GM11168 (cell line): ENCODE data around the gene ZMYM4.

Experiments used
- in situ Hi-C: fragments of 300-500 bp; cut with MboI; formaldehyde crosslinking; loops from one replicate; pipeline ENCODE4 v1.12.0; 2022; ENCODE audit warnings: low sequenced_read_pairs; ENCODE audit not compliant: unreplicated experiment

Gene ZMYM4

DNA sequence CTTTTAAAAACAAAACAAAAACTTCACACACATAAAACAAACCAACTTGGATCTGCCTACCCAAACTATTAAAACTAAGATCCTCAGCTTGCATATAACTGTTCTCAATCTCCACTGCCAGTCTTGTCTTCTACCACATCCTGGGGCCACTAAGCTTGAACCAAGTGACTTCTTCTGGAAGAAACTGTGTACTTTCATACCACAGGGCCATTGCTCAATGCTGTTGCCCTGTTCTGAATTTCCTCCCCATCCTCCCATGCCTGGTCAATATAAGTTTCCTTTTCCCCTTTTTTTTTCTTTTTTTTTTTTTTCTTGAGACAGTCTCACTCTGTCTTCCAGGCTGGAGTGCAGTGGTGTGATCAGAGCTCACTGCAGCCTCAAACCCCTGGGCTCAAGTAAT, 178.8 kb downstream of the ZMYM4 start:
- in situ Hi-C loops = loop anchor here (10.0 kb wide), 1 partner anchor 118 kb away; no protein-coding TSS in a partner anchor

DNA sequence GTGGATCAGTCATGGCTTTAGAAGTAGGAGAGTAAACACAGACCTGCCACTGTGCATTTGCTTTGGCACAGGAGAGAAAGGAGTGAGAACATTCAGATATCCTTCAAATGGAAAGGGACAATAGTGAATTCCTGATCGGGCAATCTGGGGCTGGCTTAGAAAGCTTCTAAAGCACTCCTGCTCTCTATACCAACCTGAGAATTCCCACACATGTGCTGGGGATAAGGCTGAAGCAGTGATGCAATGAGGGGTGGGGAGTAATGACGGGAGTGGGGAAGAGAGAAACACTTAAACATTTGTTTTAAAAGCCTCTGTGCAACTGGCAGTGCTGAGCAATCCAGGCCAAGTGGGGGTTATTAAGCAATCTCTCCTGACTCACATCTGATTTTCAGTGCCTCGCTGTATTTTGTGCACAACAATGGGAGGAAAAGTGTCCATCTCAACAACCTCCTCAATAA, 179.9 kb downstream of the ZMYM4 start:
- in situ Hi-C loops = loop anchor here (10.0 kb wide), 1 partner anchor 116 kb away; no protein-coding TSS in a partner anchor

DNA sequence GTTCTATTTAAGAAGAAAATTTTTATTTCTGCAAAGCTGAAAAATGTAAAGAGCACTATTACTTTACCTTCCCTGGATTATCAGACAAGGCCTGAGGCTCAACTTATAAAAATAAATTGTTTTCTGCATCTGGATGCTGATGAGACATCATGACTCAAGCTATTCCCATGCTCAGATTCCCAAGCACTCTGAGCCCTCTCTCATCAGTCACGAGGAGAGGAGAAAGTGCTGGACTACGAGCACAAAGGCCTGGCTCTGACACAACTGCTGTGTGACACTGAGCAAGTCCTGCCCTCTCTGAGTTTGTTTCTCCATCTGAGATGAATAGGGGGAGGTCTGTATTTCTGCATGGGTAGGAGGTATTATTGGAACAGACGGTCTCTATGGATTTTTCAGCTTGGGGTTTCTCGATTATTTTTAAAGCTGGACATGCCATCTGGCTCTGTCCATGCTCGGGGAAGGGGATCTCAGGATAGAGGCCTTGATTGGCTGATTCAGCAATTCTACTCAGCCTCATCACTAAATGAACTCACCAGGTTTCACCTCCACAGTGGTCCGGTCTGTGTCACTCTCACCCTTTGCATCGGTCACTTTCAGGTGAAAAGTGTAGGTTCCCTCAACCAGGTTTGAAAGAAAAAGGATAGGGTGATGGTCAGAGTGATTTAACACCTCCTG, 181.0 kb downstream of the ZMYM4 start:
- in situ Hi-C loops = loop anchor here (10.0 to 25.0 kb wide), 2 partner anchors 115 to 263 kb away; partner anchors contain the start of gene C1orf216

DNA sequence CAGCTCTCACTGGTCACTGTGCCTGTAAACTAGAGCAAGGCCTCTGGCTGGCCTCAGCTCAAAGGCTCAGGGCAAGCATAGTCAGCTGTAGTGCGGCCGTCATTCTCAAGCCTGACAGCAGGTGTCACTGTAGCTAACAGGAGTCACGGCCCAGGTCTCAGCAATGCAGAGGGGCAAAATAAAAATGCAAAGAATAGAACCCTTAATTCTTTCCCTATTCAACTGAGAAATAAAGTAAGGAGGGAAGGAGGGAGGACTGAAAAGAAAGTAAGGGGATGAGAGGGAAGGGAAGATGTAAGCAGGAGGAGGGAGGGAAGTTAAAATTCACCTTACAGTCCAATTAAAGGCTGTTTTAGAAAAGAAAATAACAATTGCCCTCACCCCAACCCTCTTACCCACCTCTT, 182.6 kb downstream of the ZMYM4 start:
- in situ Hi-C loops = loop anchor here (25.0 kb wide), 1 partner anchor 261 kb away; the partner anchor contains the start of gene C1orf216

DNA sequence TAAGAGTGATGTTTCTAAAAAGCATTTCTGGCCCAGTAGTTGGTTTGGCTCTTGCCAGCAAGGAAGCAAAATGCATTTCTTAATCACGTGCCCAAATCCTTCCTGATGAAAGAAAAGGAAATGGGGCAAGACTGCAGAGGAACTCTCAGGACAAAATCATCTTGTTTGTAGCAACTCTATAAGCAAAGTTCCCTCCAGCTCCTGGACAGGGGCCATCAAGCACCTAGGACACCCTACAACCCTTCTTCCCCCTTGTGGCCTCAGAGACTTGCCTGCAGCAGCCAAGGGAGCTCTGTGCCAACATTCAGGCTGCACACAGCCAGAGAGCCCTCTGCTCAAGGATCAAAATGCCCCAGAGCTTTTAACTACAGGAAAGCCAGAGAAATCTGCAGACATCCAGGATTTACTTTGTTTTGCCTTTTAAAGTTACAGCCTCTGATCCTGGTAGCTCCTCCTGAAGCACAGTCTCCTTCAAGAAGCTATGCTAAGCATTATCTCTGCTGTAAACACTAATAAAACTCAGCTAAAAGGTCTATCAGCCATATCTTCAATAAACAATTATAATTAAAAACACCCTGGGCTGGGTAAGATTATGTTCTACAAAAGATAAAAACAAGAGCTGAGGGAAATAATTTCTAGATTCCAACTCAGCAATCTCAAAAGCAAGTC, 183.7 kb downstream of the ZMYM4 start:
- in situ Hi-C loops = loop anchor here (25.0 kb wide), 1 partner anchor 260 kb away; the partner anchor contains the start of gene C1orf216

DNA sequence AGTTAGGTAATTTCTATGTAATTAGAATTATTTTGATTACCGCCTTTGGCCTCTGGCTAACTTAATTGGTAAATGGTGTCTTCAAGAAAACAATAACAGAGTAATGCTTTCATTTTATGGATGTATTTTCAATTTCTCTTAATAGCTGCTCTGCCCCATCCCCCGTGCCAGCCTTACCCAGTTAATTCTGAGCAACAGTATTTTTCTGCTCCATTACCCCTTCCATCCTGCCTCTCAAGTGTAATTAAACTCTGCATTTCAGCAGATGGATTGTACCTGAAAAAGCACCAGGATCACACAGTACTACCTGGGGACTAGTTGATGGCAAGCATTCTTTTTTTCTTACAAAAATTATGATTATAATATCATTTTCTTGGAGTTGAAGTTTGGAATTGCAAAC, 184.5 kb downstream of the ZMYM4 start:
- in situ Hi-C loops = loop anchor here (25.0 kb wide), 1 partner anchor 259 kb away; the partner anchor contains the start of gene C1orf216

DNA sequence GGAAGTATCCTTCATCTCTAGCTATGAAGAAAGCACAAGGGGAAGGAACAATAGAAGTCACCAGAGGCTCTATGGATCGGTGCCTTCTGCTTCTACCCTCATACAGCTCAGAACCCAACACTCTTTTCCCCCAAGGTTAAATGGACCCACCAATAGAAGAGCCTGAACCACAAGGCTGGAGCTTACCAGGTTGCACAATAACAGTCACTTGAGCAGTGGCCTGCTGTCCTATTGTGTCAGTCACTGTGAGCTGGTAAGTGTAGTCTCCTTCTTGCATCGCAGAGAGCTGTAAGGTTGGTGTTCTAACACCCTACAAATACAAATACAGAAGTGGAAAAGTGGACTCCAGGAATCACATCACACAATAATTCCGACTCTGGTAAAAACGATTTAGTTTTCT, 185.7 kb downstream of the ZMYM4 start:
- in situ Hi-C loops = loop anchor here (25.0 kb wide), 1 partner anchor 258 kb away; the partner anchor contains the start of gene C1orf216

DNA sequence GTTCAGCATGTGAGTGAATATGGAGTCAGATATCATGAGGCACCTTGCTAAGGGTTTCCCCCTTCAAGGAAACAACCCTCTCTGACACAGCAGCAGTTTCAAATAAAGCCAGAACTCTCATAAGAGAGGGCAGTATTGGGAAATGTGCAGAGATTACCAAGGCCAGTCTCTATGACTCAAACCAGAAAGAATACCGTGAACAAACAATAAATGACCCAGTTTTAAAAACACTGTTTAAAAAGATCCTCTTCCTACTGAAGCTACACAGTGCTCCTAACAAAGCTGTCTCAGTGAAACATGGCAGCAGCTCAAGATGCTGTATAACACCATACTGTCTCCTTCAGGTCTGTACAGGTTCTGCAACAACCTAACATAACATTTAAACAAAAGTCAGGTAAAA, 186.1 kb downstream of the ZMYM4 start:
- in situ Hi-C loops = loop anchor here (25.0 kb wide), 1 partner anchor 258 kb away; the partner anchor contains the start of gene C1orf216

DNA sequence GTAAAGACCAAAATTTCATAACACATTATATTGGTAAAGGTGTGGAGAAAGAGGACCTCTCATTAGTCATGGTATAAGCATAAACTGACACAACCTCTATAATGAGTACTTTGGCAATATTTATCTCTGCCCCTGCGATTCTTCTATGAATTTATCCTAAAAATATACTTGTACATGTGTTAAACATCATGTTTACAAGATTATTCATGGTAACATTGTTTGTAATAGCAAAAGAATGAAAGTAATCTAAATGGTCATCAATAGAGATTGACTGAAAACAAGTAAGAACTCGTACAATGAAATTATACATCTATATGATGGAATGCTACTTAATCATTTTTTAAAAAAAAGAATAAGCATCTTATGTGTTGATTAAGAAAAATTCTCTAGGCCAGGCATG, 192.3 kb downstream of the ZMYM4 start:
- in situ Hi-C loops = loop anchor here (25.0 kb wide), 1 partner anchor 252 kb away; the partner anchor contains the start of gene C1orf216

DNA sequence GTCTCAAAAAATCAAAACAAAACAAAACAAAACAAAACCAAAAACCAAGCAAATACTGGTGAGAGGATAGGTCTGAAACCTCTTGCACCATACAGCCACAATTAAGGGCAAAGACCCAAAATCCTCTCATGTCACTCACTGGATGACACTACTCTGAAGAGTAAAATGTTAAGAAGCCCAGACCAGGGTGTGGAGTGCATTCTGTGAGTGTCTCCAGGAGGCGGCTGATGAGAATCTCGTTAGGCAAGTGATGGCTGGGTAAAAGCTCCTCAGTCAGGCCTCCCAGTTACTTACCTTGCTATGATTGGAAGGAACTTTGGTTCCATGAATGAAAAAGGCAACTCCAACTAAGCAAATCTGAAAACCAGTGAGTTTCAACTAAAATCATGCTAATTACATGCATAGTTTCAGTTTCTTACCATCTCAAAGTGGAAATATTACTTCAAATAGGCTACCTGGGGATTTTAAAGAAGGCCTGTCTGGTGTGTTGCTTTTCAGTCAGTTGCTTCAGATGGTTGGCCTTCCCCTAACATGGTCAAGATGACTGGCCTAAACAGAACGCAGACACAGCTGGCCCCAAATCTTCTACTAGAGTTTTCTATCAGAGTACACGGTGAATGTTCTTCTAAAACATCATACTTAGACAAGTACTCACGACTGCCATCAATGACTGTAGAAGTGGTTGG, 193.6 kb downstream of the ZMYM4 start:
- in situ Hi-C loops = loop anchor here (25.0 kb wide), 1 partner anchor 250 kb away; the partner anchor contains the start of gene C1orf216

DNA sequence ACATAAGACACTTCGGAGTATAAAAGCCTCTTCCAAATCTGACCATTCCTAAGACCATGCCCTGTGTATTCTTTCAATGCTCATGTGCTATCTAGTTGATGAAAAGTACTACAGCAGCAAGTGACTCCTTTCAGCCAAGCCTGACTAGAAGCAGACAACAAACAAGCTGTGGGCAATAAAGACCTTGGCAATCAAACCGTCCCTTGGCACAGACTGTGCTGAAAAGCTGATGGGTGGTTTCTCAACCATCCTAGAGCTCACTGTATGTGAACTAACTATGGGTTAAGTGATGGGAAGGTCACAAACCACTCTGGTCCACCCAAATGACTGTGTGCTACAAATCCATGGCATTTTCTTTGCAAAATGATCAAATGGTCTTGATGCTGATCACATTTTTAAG, 194.7 kb downstream of the ZMYM4 start:
- in situ Hi-C loops = loop anchor here (25.0 kb wide), 1 partner anchor 249 kb away; the partner anchor contains the start of gene C1orf216

DNA sequence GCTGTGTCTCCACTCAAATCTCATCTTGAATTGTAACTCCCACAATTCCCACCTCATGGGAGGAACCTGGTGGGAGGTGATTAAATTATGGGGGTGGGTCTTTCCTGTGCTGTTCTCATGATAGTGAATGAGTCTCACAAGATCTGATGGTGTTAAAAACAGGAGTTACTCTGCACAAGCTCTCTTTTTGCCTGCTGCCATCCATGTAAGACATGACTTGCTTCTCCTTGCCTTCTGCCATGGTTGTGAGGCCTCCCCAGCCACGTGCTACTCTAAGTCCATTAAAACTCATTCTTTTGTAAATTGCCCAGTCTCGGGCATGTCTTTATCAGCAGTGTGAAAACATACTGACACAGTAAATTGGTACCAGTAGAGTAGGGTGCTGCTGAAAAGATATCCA, 195.2 kb downstream of the ZMYM4 start:
- in situ Hi-C loops = loop anchor here (25.0 kb wide), 1 partner anchor 249 kb away; the partner anchor contains the start of gene C1orf216

DNA sequence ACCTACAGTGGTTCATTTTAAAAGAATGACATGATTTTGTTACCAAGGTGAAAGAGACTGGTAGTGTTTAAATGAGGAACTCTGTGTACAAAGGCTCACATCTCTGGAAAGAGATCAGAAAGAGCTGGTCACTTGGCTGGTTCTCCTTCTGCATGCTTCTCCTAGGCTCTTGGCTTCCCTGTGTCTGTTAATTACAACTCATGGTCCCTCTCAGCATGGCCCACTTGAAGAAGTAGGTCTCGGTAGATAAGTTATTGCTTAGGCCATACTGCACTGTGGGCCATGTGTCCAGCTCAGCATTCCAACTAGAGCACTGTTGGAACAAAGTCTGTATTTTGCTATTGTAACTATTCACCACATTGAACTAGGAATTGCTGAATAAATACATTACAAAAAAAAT, 197.6 kb downstream of the ZMYM4 start:
- in situ Hi-C loops = loop anchor here (5.0 to 25.0 kb wide), 2 partner anchors 76 to 246 kb away; partner anchors contain the start of gene C1orf216

DNA sequence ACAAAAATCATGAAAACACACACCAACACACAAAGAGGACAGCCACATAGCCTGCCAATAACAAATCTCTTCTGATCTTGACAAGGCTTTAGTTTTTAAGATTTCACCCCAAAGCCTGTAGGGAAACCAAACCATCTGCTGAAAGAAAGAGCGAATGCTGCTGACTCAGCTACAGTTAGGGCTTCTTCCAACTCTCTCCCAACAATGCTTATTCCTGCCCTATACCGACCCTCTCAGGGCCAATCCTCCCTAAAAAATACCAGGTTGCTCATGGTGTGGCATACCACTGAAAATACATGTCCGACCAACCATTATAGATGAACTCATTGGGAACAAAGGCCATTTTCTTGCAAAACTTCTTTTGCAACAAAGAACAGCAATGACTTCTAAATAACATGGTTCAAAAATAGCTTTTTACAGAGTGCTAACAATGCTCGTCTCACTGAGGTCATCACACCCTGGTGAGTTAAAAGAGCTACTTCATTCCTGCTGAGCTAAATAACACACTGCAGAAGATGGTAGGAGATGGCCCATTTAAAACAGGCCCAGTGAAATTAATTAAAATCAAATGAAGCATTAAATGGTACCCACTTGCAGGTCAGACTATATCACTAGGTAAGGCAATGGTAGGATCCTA, 202.6 kb downstream of the ZMYM4 start:
- in situ Hi-C loops = loop anchor here (25.0 kb wide), 1 partner anchor 241 kb away; the partner anchor contains the start of gene C1orf216
